Pulmonary artery endothelial cell (primary cell): ENCODE results near the gene NEURL1. TPM values are rescaled to one million over a fixed set of nuclear protein-coding genes. Genes with fewer than 3 reads are reported as not detected.
A peak's percentile ranks its signal among the peaks of the same experiment; 100 is the strongest.
"Not testable (repeated sequence)": the region's sequence is repeated elsewhere in the genome, so short reads cannot be mapped to it uniquely, and the experiment has no call there.

Experiments used
- DNase-seq: peaks from one replicate; pipeline ENCODE4 v3.0.0-alpha.2; 2011; ENCODE audit warnings: low read depth, low spot score
- total RNA-seq: library from RNA; depleted of rRNA; stranded (reverse); fragments of >200 nt; gene quantifications from 2 replicates; pipeline ENCODE4 v1.2.3, GENCODE V29; 2014

Gene NEURL1
- total RNA-seq, 1 donor from 2014 or later = 0.20 TPM

GRCh38 chr10:103512591-103513379 is 19.3 kb downstream of the NEURL1 start:
- DNase-seq = no peak

GRCh38 chr10:103513380-103514060 is 20.0 kb downstream of the NEURL1 start:
- DNase-seq = no peak

GRCh38 chr10:103514244-103514643 is 20.7 kb downstream of the NEURL1 start:
- no peak for DNase-seq

GRCh38 chr10:103517234-103518085 is 24.0 kb downstream of the NEURL1 start:
- no peak for DNase-seq

GRCh38 chr10:103519798-103520197 is 26.3 kb downstream of the NEURL1 start:
- no peak for DNase-seq

- not testable (repeated sequence) for DNase-seq
These were observed 28.5 kb downstream of the NEURL1 start for GRCh38 chr10:103522006-103522405.

GRCh38 chr10:103523683-103524082 is 30.2 kb downstream of the NEURL1 start:
- no peak for DNase-seq

GRCh38 chr10:103525901-103526300 is 32.4 kb downstream of the NEURL1 start:
- DNase-seq = no peak

GRCh38 chr10:103527476-103527875 is 34.0 kb downstream of the NEURL1 start:
- not testable (repeated sequence) for DNase-seq

GRCh38 chr10:103528549-103528948 is 35.0 kb downstream of the NEURL1 start:
- no peak for DNase-seq

GRCh38 chr10:103529539-103529938 is 36.0 kb downstream of the NEURL1 start:
- DNase-seq = no peak

GRCh38 chr10:103533827-103534226 is 40.3 kb downstream of the NEURL1 start:
- no peak for DNase-seq

- DNase-seq = no peak
These were observed 41.4 kb downstream of the NEURL1 start for GRCh38 chr10:103534621-103535498.

- no peak for DNase-seq
These were observed 42.1 kb downstream of the NEURL1 start for GRCh38 chr10:103535595-103535994.

- DNase-seq = no peak
These were observed 46.2 kb downstream of the NEURL1 start for GRCh38 chr10:103539751-103540150.

- DNase-seq = no peak
These were observed 47.2 kb downstream of the NEURL1 start for GRCh38 chr10:103540722-103541121.

GRCh38 chr10:103541616-103542015 is 48.1 kb downstream of the NEURL1 start:
- DNase-seq = no peak

- DNase-seq = peak; percentile 30
These were observed 49.5 kb downstream of the NEURL1 start for GRCh38 chr10:103542764-103543616.

GRCh38 chr10:103543617-103544525 is 50.4 kb downstream of the NEURL1 start:
- DNase-seq = no peak
